Activated naive CD8-positive, alpha-beta T cell treated with anti-CD3 and anti-CD28 coated beads for 36 hours (primary cell): ENCODE data around the gene PRKCZ. TPM values are rescaled to one million over a fixed set of nuclear protein-coding genes. Genes with fewer than 3 reads are reported as not detected.

Experiments used
- DNase-seq: peaks from one replicate; pipeline ENCODE4 v3.0.0; 2021
- H3K27ac Mint-ChIP-seq: one replicate; pipeline ENCODE4 v1.8.0; 2022; ENCODE audit warnings: mild to moderate bottlenecking, moderate library complexity, mixed read lengths
- H3K27me3 Mint-ChIP-seq: one replicate; pipeline ENCODE4 v1.8.0; 2022; ENCODE audit warnings: mild to moderate bottlenecking, mixed read lengths
- H3K36me3 Mint-ChIP-seq: one replicate; pipeline ENCODE4 v1.8.0; 2021; ENCODE audit warnings: mild to moderate bottlenecking, mixed read lengths
- H3K4me1 Mint-ChIP-seq: one replicate; pipeline ENCODE4 v1.8.0; 2021; ENCODE audit warnings: mixed read lengths
- H3K4me3 Mint-ChIP-seq: one replicate; pipeline ENCODE4 v1.8.0; 2022; ENCODE audit warnings: mild to moderate bottlenecking, moderate library complexity, mixed read lengths
- H3K9me3 Mint-ChIP-seq: one replicate; pipeline ENCODE4 v1.8.0; 2022; ENCODE audit warnings: mixed read lengths
- total RNA-seq, 2 experiments: library from RNA; stranded (reverse); gene quantifications; one replicate each; pipeline ENCODE4 v1.2.3, GENCODE V29; 2021

The PRKCZ gene
- total RNA-seq, 2 experiments from 2014 or later, result 11.1 to 13.0 TPM

GRCh38 chr1:2194898-2195673 is 144.9 kb downstream of the PRKCZ start:
- Mint-ChIP-seq H3K36me3 (no peaks in the 10 kb centered on the region), H3K4me3 (peak overlapping the region; percentile 82), H3K27me3 (no peaks in the 10 kb centered on the region), H3K27ac (peak overlapping the region; percentile 89), H3K9me3 (no peaks in the 10 kb centered on the region), H3K4me1 (peaks cover 29% of the 10 kb centered on the region)
- DNase-seq, result peak; percentile 90

- Mint-ChIP-seq H3K27ac (peak overlapping the region; percentile 89), H3K4me3 (no peak overlapping the region), H3K9me3 (no peaks in the 10 kb centered on the region), H3K4me1 (peaks cover 26% of the 10 kb centered on the region), H3K27me3 (no peaks in the 10 kb centered on the region), H3K36me3 (no peaks in the 10 kb centered on the region)
- no peak for DNase-seq
Measured at GRCh38 chr1:2195785-2196184, 145.6 kb downstream of the PRKCZ start.

GRCh38 chr1:2196901-2197638 is 146.9 kb downstream of the PRKCZ start:
- Mint-ChIP-seq H3K9me3 (no peaks in the 10 kb centered on the region), H3K27me3 (no peaks in the 10 kb centered on the region), H3K4me3 (no peak overlapping the region), H3K36me3 (no peaks in the 10 kb centered on the region), H3K27ac (no peak overlapping the region), H3K4me1 (peaks cover 24% of the 10 kb centered on the region)
- DNase-seq, result no peak

GRCh38 chr1:2197707-2198165 is 147.5 kb downstream of the PRKCZ start:
- no peak for DNase-seq
- Mint-ChIP-seq H3K36me3 (no peaks in the 10 kb centered on the region), H3K4me1 (peaks cover 22% of the 10 kb centered on the region), H3K27ac (peak overlapping the region; percentile 76), H3K9me3 (no peaks in the 10 kb centered on the region), H3K4me3 (no peak overlapping the region), H3K27me3 (no peaks in the 10 kb centered on the region)

- Mint-ChIP-seq H3K27me3 (no peaks in the 10 kb centered on the region), H3K9me3 (no peaks in the 10 kb centered on the region), H3K4me1 (peaks cover 19% of the 10 kb centered on the region), H3K27ac (peak overlapping the region; percentile 76), H3K36me3 (no peaks in the 10 kb centered on the region), H3K4me3 (peak overlapping the region; percentile 90)
- no peak for DNase-seq
Measured at GRCh38 chr1:2198571-2198970, 148.4 kb downstream of the PRKCZ start.

- Mint-ChIP-seq H3K4me1 (peaks cover 22% of the 10 kb centered on the region), H3K36me3 (no peaks in the 10 kb centered on the region), H3K27me3 (no peaks in the 10 kb centered on the region), H3K9me3 (no peaks in the 10 kb centered on the region), H3K4me3 (peak overlapping the region; percentile 90), H3K27ac (peak overlapping the region; percentile 76)
- DNase-seq, result peak; percentile 86
Measured at GRCh38 chr1:2199042-2199810, 149.0 kb downstream of the PRKCZ start.

- peaks cover 23% of the 10 kb centered on the region for H3K4me1 Mint-ChIP-seq
Measured at GRCh38 chr1:2200308-2200943, 150.2 kb downstream of the PRKCZ start.

GRCh38 chr1:2201062-2201461 is 150.9 kb downstream of the PRKCZ start:
- no peak overlapping the region for H3K4me3 Mint-ChIP-seq
- H3K4me1 Mint-ChIP-seq, result peaks cover 21% of the 10 kb centered on the region
- no peaks in the 10 kb centered on the region for H3K27me3 Mint-ChIP-seq
- no peaks in the 10 kb centered on the region for H3K36me3 Mint-ChIP-seq
- DNase-seq, result no peak
- no peaks in the 10 kb centered on the region for H3K9me3 Mint-ChIP-seq
- H3K27ac Mint-ChIP-seq, result no peak overlapping the region

More at GRCh38 chr1:2200308-2200943, 150.2 kb downstream of the PRKCZ start:
- no peak overlapping the region for H3K27ac Mint-ChIP-seq
- H3K36me3 Mint-ChIP-seq, result no peaks in the 10 kb centered on the region
- no peak for DNase-seq
- H3K27me3 Mint-ChIP-seq, result no peaks in the 10 kb centered on the region
- peak overlapping the region; percentile 90 for H3K4me3 Mint-ChIP-seq
- no peaks in the 10 kb centered on the region for H3K9me3 Mint-ChIP-seq

- Mint-ChIP-seq H3K27ac (no peak overlapping the region), H3K9me3 (no peaks in the 10 kb centered on the region), H3K4me1 (peaks cover 21% of the 10 kb centered on the region), H3K27me3 (no peaks in the 10 kb centered on the region), H3K4me3 (no peak overlapping the region), H3K36me3 (no peaks in the 10 kb centered on the region)
- DNase-seq, result no peak
Measured at GRCh38 chr1:2202008-2202575, 151.9 kb downstream of the PRKCZ start.

GRCh38 chr1:2202843-2203601 is 152.8 kb downstream of the PRKCZ start:
- Mint-ChIP-seq H3K4me1 (peaks cover 21% of the 10 kb centered on the region), H3K27me3 (no peaks in the 10 kb centered on the region), H3K9me3 (no peaks in the 10 kb centered on the region), H3K27ac (no peak overlapping the region), H3K36me3 (no peaks in the 10 kb centered on the region), H3K4me3 (no peak overlapping the region)
- no peak for DNase-seq

GRCh38 chr1:2203671-2204414 is 153.6 kb downstream of the PRKCZ start:
- H3K4me3 Mint-ChIP-seq, result no peak overlapping the region
- H3K9me3 Mint-ChIP-seq, result no peaks in the 10 kb centered on the region
- H3K4me1 Mint-ChIP-seq, result peaks cover 17% of the 10 kb centered on the region
- no peaks in the 10 kb centered on the region for H3K36me3 Mint-ChIP-seq
- DNase-seq, result no peak
- no peak overlapping the region for H3K27ac Mint-ChIP-seq
- no peaks in the 10 kb centered on the region for H3K27me3 Mint-ChIP-seq

- no peak for DNase-seq
- Mint-ChIP-seq H3K27me3 (no peaks in the 10 kb centered on the region), H3K9me3 (no peaks in the 10 kb centered on the region), H3K36me3 (no peaks in the 10 kb centered on the region), H3K4me3 (no peak overlapping the region), H3K4me1 (peaks cover 10% of the 10 kb centered on the region), H3K27ac (no peak overlapping the region)
Measured at GRCh38 chr1:2204415-2205190, 154.4 kb downstream of the PRKCZ start.
